WTC11 (cell line): ENCODE measurements around the gene METTL9. TPM values are rescaled to one million over a fixed set of nuclear protein-coding genes. Genes with fewer than 3 reads are reported as not detected.

Source experiments
- ATAC-seq: fragments of 200-7000 bp; cut with Tn5 transposase; 2 replicates; pipeline ENCODE4 v1.10.0; 2021; ENCODE audit warnings: mild to moderate bottlenecking, moderate library complexity
- CTCF ChIA-PET: fragments of 300-600 bp; sonication (Branson Sonifier 250); formaldehyde crosslinking; loops from one replicate; lab custom pipeline; 2021; ENCODE audit warnings: antibody characterized with exemption; lab: Charles Lee
- POLR2A ChIA-PET: fragments of 350-600 bp; sonication (Branson Sonifier 250); formaldehyde crosslinking; loops from one replicate; lab custom pipeline; 2021; ENCODE audit warnings: antibody characterized with exemption; lab: Charles Lee
- DNase-seq: peaks from one replicate; pipeline ENCODE4 v3.0.0; 2021; ENCODE audit warnings: low spot score
- H3K27ac Mint-ChIP-seq: 2 replicates; pipeline ENCODE4 v1.8.0; 2021; ENCODE audit warnings: mixed read lengths
- H3K27me3 Mint-ChIP-seq: 2 replicates; pipeline ENCODE4 v1.8.0; 2021; ENCODE audit warnings: low read depth, mild to moderate bottlenecking, moderate library complexity, mixed read lengths
- H3K36me3 Mint-ChIP-seq: 2 replicates; pipeline ENCODE4 v1.8.0; 2021; ENCODE audit warnings: mixed read lengths
- H3K4me1 Mint-ChIP-seq: 2 replicates; pipeline ENCODE4 v1.8.0; 2022; ENCODE audit warnings: mixed read lengths
- H3K4me3 Mint-ChIP-seq: 2 replicates; pipeline ENCODE4 v1.8.0; 2021; ENCODE audit warnings: mild to moderate bottlenecking, moderate library complexity, mixed read lengths
- H3K9me3 Mint-ChIP-seq: 2 replicates; pipeline ENCODE4 v1.8.0; 2021; ENCODE audit warnings: mixed read lengths
- FOXJ3 ChIP-seq: sonication (generic); formaldehyde crosslinking; IDR thresholded peaks from 2 replicates; pipeline ENCODE4 v1.9.0; 2021; ENCODE audit warnings: missing genetic modification reagents, mild to moderate bottlenecking, borderline replicate concordance
- FOXK1 ChIP-seq: sonication (generic); formaldehyde crosslinking; IDR thresholded peaks from 2 replicates; pipeline ENCODE4 v1.8.0; 2022; ENCODE audit warnings: mild to moderate bottlenecking, moderate library complexity, missing genetic modification reagents
- FOXP1 ChIP-seq: sonication (generic); formaldehyde crosslinking; IDR thresholded peaks from 2 replicates; pipeline ENCODE4 v1.8.0; 2022; ENCODE audit warnings: missing genetic modification reagents, mild to moderate bottlenecking, moderate library complexity, borderline replicate concordance
- HMGA2 ChIP-seq: fragments of 250-450 bp; sonication (Bioruptor Pico); IDR thresholded peaks from 2 replicates; pipeline ENCODE4 v1.4.0; 2021; ENCODE audit warnings: mild to moderate bottlenecking, moderate library complexity
- IRF2 ChIP-seq: sonication (generic); formaldehyde crosslinking; IDR thresholded peaks from 2 replicates; pipeline ENCODE4 v1.8.0; 2022; ENCODE audit warnings: low read depth, missing genetic modification reagents, borderline replicate concordance
- JUN ChIP-seq: sonication (generic); formaldehyde crosslinking; IDR thresholded peaks from 2 replicates; pipeline ENCODE4 v1.8.0; 2023; ENCODE audit warnings: mild to moderate bottlenecking, missing genetic modification reagents
- NFE2L1 ChIP-seq: sonication (generic); formaldehyde crosslinking; IDR thresholded peaks from 2 replicates; pipeline ENCODE4 v1.8.1; 2023; ENCODE audit warnings: missing genetic modification reagents
- NR3C1 ChIP-seq: sonication (generic); formaldehyde crosslinking; conservative IDR thresholded peaks from 2 replicates; pipeline ENCODE4 v1.8.1; 2023; ENCODE audit warnings: low read depth, mild to moderate bottlenecking, missing genetic modification reagents
- OVOL2 ChIP-seq: fragments of 250-450 bp; sonication (Bioruptor Pico); IDR thresholded peaks from 2 replicates; pipeline ENCODE4 v1.9.0; 2021; ENCODE audit warnings: mild to moderate bottlenecking, borderline replicate concordance
- SMAD3 ChIP-seq: sonication (generic); formaldehyde crosslinking; IDR thresholded peaks from 2 replicates; pipeline ENCODE4 v1.8.0; 2022; ENCODE audit warnings: missing genetic modification reagents, mild to moderate bottlenecking, borderline replicate concordance
- TCF7 ChIP-seq: sonication (generic); formaldehyde crosslinking; IDR thresholded peaks from 2 replicates; pipeline ENCODE4 v1.8.0; 2022; ENCODE audit warnings: mild to moderate bottlenecking, low read depth, missing genetic modification reagents, moderate library complexity
- TEAD4 ChIP-seq: sonication (generic); formaldehyde crosslinking; IDR thresholded peaks from 2 replicates; pipeline ENCODE4 v1.8.0; 2022; ENCODE audit warnings: mild to moderate bottlenecking, missing genetic modification reagents
- ZNF219 ChIP-seq: sonication (generic); formaldehyde crosslinking; IDR thresholded peaks from 2 replicates; pipeline ENCODE4 v1.8.0; 2023; ENCODE audit warnings: missing genetic modification reagents, mild to moderate bottlenecking, borderline replicate concordance
- ZNF423 ChIP-seq: fragments of 250-450 bp; sonication (Bioruptor Pico); IDR thresholded peaks from 2 replicates; pipeline ENCODE4 v2.1.2; 2022; ENCODE audit warnings: mild to moderate bottlenecking, moderate library complexity
- total RNA-seq: library from RNA; stranded (reverse); gene quantifications from 3 replicates; pipeline ENCODE4 v1.2.3, GENCODE V29; 2021
- TF ChIP-seq, protein P1 (sequence below): sonication (generic); formaldehyde crosslinking; IDR thresholded peaks from 2 replicates; pipeline ENCODE4 v1.8.0; 2023; ENCODE audit warnings: missing genetic modification reagents, mild to moderate bottlenecking, borderline replicate concordance
- TF ChIP-seq, protein P2 (sequence below): sonication (generic); formaldehyde crosslinking; IDR thresholded peaks from 2 replicates; pipeline ENCODE4 v1.8.0; 2022; ENCODE audit warnings: mild to moderate bottlenecking, missing genetic modification reagents
- TF ChIP-seq, protein P3 (sequence below): sonication (generic); formaldehyde crosslinking; IDR thresholded peaks from 2 replicates; pipeline ENCODE4 v1.8.0; 2022; ENCODE audit warnings: mild to moderate bottlenecking, missing genetic modification reagents
- TF ChIP-seq, protein P4 (sequence below): sonication (generic); formaldehyde crosslinking; conservative IDR thresholded peaks from 2 replicates; pipeline ENCODE4 v1.8.1; 2023; ENCODE audit warnings: mild to moderate bottlenecking, low read depth, missing genetic modification reagents, moderate library complexity
- TF ChIP-seq, protein P5 (sequence below): sonication (generic); formaldehyde crosslinking; IDR thresholded peaks from 2 replicates; pipeline ENCODE4 v1.8.1; 2022; ENCODE audit warnings: mild to moderate bottlenecking, moderate library complexity, missing genetic modification reagents
- TF ChIP-seq, protein P6 (sequence below): fragments of 250-450 bp; sonication (Bioruptor Pico); IDR thresholded peaks from 2 replicates; pipeline ENCODE4 v1.9.0; 2021; ENCODE audit warnings: mild to moderate bottlenecking
- TF ChIP-seq, protein P7 (sequence below): fragments of 250-450 bp; sonication (Bioruptor Pico); conservative IDR thresholded peaks from 2 replicates; pipeline ENCODE4 v1.9.0; 2021; ENCODE audit warnings: mild to moderate bottlenecking

The METTL9 gene
- total RNA-seq, 1 experiment from 2014 or later = 94.6 TPM

DNA sequence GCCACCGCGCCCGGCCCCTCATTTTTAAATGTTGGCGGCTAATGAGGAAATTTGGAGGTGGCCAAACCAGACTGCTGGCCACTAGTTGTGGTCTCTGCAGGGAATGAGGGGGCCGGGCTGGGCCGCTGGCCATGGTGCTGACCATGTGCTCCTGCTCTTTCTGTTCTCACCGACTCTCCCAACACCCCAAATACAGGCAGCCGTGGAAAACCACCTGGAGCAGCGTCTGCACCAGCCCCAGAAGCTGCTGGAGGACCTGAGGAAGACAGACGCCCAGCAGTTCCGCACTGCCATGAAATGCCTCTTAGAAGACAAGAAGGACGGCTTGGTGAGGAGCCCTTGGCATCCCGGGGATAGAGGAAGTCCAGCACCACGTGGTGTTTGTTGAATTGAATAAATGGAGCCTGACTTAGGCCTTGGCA lies 85.7 kb downstream of the METTL9 start:
- H3K9me3 Mint-ChIP-seq = peaks cover 9% of the 10 kb centered on the region
- TF ChIP-seq NR3C1 (CRISPR knock-in tag) (no peak), OVOL2 (no peak), FOXJ3 (CRISPR knock-in tag) (no peak), ZNF423 (CRISPR knock-in tag) (no peak), HMGA2 (CRISPR knock-in tag) (no peak), ZNF219 (CRISPR knock-in tag) (0 out of 2 replicates have a peak, but pooled peaks have one; percentile 34), FOXP1 (CRISPR knock-in tag) (peak; percentile 53; the same call in 1 of the 2 replicates), SMAD3 (peak; percentile 35; the same call in 1 of the 2 replicates), NFE2L1 (CRISPR knock-in tag) (0 out of 2 replicates have a peak, but pooled peaks have one; percentile 29), IRF2 (CRISPR knock-in tag) (no peak), JUN (CRISPR knock-in tag) (peak; percentile 64; the same call in 1 of the 2 replicates), TEAD4 (CRISPR knock-in tag) (0 out of 2 replicates have a peak, but pooled peaks have one; percentile 36), FOXK1 (CRISPR knock-in tag) (no peak), TCF7 (CRISPR knock-in tag) (no peak)
- TF ChIP-seq, protein P1, sequence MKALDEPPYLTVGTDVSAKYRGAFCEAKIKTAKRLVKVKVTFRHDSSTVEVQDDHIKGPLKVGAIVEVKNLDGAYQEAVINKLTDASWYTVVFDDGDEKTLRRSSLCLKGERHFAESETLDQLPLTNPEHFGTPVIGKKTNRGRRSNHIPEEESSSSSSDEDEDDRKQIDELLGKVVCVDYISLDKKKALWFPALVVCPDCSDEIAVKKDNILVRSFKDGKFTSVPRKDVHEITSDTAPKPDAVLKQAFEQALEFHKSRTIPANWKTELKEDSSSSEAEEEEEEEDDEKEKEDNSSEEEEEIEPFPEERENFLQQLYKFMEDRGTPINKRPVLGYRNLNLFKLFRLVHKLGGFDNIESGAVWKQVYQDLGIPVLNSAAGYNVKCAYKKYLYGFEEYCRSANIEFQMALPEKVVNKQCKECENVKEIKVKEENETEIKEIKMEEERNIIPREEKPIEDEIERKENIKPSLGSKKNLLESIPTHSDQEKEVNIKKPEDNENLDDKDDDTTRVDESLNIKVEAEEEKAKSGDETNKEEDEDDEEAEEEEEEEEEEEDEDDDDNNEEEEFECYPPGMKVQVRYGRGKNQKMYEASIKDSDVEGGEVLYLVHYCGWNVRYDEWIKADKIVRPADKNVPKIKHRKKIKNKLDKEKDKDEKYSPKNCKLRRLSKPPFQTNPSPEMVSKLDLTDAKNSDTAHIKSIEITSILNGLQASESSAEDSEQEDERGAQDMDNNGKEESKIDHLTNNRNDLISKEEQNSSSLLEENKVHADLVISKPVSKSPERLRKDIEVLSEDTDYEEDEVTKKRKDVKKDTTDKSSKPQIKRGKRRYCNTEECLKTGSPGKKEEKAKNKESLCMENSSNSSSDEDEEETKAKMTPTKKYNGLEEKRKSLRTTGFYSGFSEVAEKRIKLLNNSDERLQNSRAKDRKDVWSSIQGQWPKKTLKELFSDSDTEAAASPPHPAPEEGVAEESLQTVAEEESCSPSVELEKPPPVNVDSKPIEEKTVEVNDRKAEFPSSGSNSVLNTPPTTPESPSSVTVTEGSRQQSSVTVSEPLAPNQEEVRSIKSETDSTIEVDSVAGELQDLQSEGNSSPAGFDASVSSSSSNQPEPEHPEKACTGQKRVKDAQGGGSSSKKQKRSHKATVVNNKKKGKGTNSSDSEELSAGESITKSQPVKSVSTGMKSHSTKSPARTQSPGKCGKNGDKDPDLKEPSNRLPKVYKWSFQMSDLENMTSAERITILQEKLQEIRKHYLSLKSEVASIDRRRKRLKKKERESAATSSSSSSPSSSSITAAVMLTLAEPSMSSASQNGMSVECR (CRISPR knock-in tag) = peak; percentile 74; the same call in 1 of the 2 replicates
- TF ChIP-seq, protein P2, sequence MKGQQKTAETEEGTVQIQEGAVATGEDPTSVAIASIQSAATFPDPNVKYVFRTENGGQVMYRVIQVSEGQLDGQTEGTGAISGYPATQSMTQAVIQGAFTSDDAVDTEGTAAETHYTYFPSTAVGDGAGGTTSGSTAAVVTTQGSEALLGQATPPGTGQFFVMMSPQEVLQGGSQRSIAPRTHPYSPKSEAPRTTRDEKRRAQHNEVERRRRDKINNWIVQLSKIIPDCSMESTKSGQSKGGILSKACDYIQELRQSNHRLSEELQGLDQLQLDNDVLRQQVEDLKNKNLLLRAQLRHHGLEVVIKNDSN (CRISPR knock-in tag) = peak; percentile 45; the same call in 1 of the 2 replicates
- TF ChIP-seq, protein P3, sequence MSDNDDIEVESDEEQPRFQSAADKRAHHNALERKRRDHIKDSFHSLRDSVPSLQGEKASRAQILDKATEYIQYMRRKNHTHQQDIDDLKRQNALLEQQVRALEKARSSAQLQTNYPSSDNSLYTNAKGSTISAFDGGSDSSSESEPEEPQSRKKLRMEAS = peak; percentile 28; the same call in 1 of the 2 replicates
- TF ChIP-seq, protein P4, sequence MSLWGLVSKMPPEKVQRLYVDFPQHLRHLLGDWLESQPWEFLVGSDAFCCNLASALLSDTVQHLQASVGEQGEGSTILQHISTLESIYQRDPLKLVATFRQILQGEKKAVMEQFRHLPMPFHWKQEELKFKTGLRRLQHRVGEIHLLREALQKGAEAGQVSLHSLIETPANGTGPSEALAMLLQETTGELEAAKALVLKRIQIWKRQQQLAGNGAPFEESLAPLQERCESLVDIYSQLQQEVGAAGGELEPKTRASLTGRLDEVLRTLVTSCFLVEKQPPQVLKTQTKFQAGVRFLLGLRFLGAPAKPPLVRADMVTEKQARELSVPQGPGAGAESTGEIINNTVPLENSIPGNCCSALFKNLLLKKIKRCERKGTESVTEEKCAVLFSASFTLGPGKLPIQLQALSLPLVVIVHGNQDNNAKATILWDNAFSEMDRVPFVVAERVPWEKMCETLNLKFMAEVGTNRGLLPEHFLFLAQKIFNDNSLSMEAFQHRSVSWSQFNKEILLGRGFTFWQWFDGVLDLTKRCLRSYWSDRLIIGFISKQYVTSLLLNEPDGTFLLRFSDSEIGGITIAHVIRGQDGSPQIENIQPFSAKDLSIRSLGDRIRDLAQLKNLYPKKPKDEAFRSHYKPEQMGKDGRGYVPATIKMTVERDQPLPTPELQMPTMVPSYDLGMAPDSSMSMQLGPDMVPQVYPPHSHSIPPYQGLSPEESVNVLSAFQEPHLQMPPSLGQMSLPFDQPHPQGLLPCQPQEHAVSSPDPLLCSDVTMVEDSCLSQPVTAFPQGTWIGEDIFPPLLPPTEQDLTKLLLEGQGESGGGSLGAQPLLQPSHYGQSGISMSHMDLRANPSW (CRISPR knock-in tag) = no peak
- ChIA-PET POLR2A (no interaction called here), CTCF (interaction anchor here (0.8 to 1.4 kb wide), 11 partner anchors 8 to 125 kb away, joined by 4 to 14 read pairs (median 6); no protein-coding TSS in a partner anchor)
- no peak overlapping the region for H3K4me3 Mint-ChIP-seq
- ATAC-seq (peak; percentile 67), DNase-seq (peak; percentile 71)
- peaks cover 11% of the 10 kb centered on the region; the same call in 1 of the 2 replicates for H3K27me3 Mint-ChIP-seq
- H3K27ac Mint-ChIP-seq = no peak overlapping the region
- H3K36me3 Mint-ChIP-seq = no peaks in the 10 kb centered on the region
- H3K4me1 Mint-ChIP-seq = no peaks in the 10 kb centered on the region

DNA sequence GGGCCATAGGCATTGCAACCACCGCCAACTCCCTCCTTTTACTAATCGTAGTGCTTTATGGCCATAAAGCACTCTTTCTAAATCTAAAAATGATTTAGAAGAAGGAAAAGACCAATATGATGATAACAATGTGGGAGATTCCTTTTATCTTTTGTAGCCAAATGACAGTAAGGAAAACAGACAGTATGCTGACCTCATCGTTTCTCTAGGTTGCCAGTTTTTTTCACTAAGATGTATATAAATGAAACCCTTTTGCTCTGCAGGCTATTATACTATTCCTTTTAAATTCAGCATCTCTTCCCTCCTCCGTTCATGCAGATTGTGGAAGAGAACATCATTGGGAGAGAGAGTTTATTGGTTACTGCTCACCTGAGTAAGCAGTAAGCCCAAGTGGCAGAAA lies 89.7 kb downstream of the METTL9 start:
- DNase-seq = no peak
- Mint-ChIP-seq H3K4me3 (no peak overlapping the region), H3K27me3 (peaks cover 12% of the 10 kb centered on the region; the same call in 1 of the 2 replicates), H3K27ac (no peak overlapping the region), H3K4me1 (no peaks in the 10 kb centered on the region), H3K9me3 (peaks cover 14% of the 10 kb centered on the region), H3K36me3 (no peaks in the 10 kb centered on the region)
- ChIA-PET POLR2A (no interaction called here), CTCF (no interaction called here)
- ATAC-seq = no peak
- TF ChIP-seq, protein P5, sequence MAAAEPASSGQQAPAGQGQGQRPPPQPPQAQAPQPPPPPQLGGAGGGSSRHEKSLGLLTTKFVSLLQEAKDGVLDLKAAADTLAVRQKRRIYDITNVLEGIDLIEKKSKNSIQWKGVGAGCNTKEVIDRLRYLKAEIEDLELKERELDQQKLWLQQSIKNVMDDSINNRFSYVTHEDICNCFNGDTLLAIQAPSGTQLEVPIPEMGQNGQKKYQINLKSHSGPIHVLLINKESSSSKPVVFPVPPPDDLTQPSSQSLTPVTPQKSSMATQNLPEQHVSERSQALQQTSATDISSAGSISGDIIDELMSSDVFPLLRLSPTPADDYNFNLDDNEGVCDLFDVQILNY (CRISPR knock-in tag) = no peak
- TF ChIP-seq SMAD3 (no peak), TEAD4 (CRISPR knock-in tag) (no peak)
- TF ChIP-seq, protein P6, sequence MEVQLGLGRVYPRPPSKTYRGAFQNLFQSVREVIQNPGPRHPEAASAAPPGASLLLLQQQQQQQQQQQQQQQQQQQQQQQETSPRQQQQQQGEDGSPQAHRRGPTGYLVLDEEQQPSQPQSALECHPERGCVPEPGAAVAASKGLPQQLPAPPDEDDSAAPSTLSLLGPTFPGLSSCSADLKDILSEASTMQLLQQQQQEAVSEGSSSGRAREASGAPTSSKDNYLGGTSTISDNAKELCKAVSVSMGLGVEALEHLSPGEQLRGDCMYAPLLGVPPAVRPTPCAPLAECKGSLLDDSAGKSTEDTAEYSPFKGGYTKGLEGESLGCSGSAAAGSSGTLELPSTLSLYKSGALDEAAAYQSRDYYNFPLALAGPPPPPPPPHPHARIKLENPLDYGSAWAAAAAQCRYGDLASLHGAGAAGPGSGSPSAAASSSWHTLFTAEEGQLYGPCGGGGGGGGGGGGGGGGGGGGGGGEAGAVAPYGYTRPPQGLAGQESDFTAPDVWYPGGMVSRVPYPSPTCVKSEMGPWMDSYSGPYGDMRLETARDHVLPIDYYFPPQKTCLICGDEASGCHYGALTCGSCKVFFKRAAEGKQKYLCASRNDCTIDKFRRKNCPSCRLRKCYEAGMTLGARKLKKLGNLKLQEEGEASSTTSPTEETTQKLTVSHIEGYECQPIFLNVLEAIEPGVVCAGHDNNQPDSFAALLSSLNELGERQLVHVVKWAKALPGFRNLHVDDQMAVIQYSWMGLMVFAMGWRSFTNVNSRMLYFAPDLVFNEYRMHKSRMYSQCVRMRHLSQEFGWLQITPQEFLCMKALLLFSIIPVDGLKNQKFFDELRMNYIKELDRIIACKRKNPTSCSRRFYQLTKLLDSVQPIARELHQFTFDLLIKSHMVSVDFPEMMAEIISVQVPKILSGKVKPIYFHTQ (CRISPR knock-in tag) = no peak
- TF ChIP-seq, protein P7, sequence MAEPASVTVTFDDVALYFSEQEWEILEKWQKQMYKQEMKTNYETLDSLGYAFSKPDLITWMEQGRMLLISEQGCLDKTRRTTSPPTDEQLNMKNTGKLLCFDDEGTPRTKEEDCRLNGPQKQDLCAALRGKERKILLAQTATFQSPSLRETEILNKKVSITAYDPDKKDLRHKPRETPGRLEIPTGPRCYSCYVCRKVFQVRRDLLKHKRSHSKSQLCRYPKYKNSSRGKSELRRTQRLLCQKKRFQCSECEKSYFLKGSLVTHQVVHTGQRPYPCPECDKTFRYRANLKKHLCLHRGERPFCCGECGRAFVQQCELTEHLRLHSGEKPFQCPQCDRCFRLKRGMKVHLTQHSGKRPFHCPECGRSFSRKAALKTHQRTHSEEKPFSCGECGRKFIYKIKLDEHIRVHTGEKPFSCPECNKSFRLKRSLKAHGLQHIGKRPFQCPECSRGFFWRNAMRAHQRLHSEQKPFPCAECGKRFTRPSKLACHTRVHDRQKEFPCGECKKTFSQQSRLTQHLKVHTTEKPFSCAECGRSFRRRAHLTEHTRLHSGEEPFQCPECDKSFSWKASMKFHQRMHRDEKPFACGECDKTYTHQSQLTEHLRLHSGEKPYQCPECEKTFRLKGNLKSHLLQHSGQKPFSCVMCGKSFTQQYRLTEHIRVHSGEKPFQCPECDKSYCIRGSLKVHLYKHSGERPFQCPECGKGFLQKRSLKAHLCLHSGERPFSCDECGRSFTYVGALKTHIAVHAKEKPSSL = no peak
